HL-60/S4 (cell line): ENCODE data around the gene EML4.

Experiments
- in situ Hi-C: fragments of 300-500 bp; cut with MboI; formaldehyde crosslinking; loops from 2 replicates; pipeline ENCODE4 v1.14.3; 2022; ENCODE audit warnings: low sequenced_read_pairs

EML4 gene

GRCh38 chr2:42217914-42218313 lies 48.8 kb downstream of the EML4 start:
- in situ Hi-C loops, result no loop called here

- in situ Hi-C loops, result no loop called here
These were observed 49.6 kb downstream of the EML4 start for GRCh38 chr2:42218712-42219111.

- in situ Hi-C loops, result no loop called here
These were observed 50.0 kb downstream of the EML4 start for GRCh38 chr2:42219160-42219559.

GRCh38 chr2:42220566-42220965 lies 51.4 kb downstream of the EML4 start:
- in situ Hi-C loops, result no loop called here

GRCh38 chr2:42223067-42223854 lies 54.1 kb downstream of the EML4 start:
- in situ Hi-C loops, result no loop called here

GRCh38 chr2:42223855-42224268 lies 54.7 kb downstream of the EML4 start:
- in situ Hi-C loops, result no loop called here

- in situ Hi-C loops, result no loop called here
These were observed 55.4 kb downstream of the EML4 start for GRCh38 chr2:42224422-42225067.

GRCh38 chr2:42225573-42225972 lies 56.4 kb downstream of the EML4 start:
- in situ Hi-C loops, result no loop called here

- in situ Hi-C loops, result no loop called here
These were observed 58.3 kb downstream of the EML4 start for GRCh38 chr2:42227491-42227890.

- in situ Hi-C loops, result no loop called here
These were observed 58.9 kb downstream of the EML4 start for GRCh38 chr2:42228101-42228500.

- in situ Hi-C loops, result no loop called here
These were observed 60.8 kb downstream of the EML4 start for GRCh38 chr2:42229949-42230348.

GRCh38 chr2:42230891-42231290 lies 61.7 kb downstream of the EML4 start:
- in situ Hi-C loops, result no loop called here

GRCh38 chr2:42232024-42232423 lies 62.9 kb downstream of the EML4 start:
- in situ Hi-C loops, result no loop called here

GRCh38 chr2:42233976-42234441 lies 64.9 kb downstream of the EML4 start:
- in situ Hi-C loops, result no loop called here

GRCh38 chr2:42236911-42237310 lies 67.8 kb downstream of the EML4 start:
- in situ Hi-C loops, result no loop called here

GRCh38 chr2:42238644-42239288 lies 69.6 kb downstream of the EML4 start:
- in situ Hi-C loops, result no loop called here

GRCh38 chr2:42239289-42239661 lies 70.1 kb downstream of the EML4 start:
- in situ Hi-C loops, result no loop called here

GRCh38 chr2:42239811-42240210 lies 70.7 kb downstream of the EML4 start:
- in situ Hi-C loops, result no loop called here

GRCh38 chr2:42241517-42241916 lies 72.4 kb downstream of the EML4 start:
- in situ Hi-C loops, result no loop called here

- in situ Hi-C loops, result no loop called here
These were observed 74.1 kb downstream of the EML4 start for GRCh38 chr2:42243297-42243696.

- in situ Hi-C loops, result no loop called here
These were observed 75.4 kb downstream of the EML4 start for GRCh38 chr2:42244520-42244919.

- in situ Hi-C loops, result no loop called here
These were observed 76.2 kb downstream of the EML4 start for GRCh38 chr2:42245396-42245795.
